Measurements from ENCODE around the gene ADAP1.

GRCh38 chr7:963236-964078 is 9.0 kb upstream of the ADAP1 start:
- no peak for TF ChIP-seq CTCF (IDR thresholded peaks at IDR 0.05)
- no peak for TF ChIP-seq POLR2A (IDR thresholded peaks at IDR 0.05)

All from adrenal gland (tissue), 5 donors.